Dermis lymphatic vessel endothelial cell (primary cell): ENCODE results near the gene ACAP3. TPM values are rescaled to one million over a fixed set of nuclear protein-coding genes. Genes with fewer than 3 reads are reported as not detected.

Experiments
- total RNA-seq: library from RNA; depleted of rRNA; stranded (reverse); fragments of >200 nt; gene quantifications from 2 replicates; pipeline ENCODE4 v1.2.1, GENCODE V29; 2014

Gene ACAP3, protein sequence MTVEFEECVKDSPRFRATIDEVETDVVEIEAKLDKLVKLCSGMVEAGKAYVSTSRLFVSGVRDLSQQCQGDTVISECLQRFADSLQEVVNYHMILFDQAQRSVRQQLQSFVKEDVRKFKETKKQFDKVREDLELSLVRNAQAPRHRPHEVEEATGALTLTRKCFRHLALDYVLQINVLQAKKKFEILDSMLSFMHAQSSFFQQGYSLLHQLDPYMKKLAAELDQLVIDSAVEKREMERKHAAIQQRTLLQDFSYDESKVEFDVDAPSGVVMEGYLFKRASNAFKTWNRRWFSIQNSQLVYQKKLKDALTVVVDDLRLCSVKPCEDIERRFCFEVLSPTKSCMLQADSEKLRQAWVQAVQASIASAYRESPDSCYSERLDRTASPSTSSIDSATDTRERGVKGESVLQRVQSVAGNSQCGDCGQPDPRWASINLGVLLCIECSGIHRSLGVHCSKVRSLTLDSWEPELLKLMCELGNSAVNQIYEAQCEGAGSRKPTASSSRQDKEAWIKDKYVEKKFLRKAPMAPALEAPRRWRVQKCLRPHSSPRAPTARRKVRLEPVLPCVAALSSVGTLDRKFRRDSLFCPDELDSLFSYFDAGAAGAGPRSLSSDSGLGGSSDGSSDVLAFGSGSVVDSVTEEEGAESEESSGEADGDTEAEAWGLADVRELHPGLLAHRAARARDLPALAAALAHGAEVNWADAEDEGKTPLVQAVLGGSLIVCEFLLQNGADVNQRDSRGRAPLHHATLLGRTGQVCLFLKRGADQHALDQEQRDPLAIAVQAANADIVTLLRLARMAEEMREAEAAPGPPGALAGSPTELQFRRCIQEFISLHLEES
- 14.3 and 14.4 TPM in 2 replicates for total RNA-seq

GRCh38 chr1:1307923-1308755 is at the start of gene ACAP3, which contains the start of gene PUSL1:
ACAP3 (minus strand) TSS chr1:1307930; CDS start chr1:1307815, 115 bp downstream.
PUSL1 (plus strand) TSS chr1:1308597; CDS start chr1:1308644, 47 bp downstream.

GRCh38 chr1:1349256-1350012 is 41.7 kb upstream of the ACAP3 start, which contains the start of gene DVL1:
DVL1 (minus strand) TSS chr1:1349418; CDS start chr1:1349065, 353 bp downstream.

DNA sequence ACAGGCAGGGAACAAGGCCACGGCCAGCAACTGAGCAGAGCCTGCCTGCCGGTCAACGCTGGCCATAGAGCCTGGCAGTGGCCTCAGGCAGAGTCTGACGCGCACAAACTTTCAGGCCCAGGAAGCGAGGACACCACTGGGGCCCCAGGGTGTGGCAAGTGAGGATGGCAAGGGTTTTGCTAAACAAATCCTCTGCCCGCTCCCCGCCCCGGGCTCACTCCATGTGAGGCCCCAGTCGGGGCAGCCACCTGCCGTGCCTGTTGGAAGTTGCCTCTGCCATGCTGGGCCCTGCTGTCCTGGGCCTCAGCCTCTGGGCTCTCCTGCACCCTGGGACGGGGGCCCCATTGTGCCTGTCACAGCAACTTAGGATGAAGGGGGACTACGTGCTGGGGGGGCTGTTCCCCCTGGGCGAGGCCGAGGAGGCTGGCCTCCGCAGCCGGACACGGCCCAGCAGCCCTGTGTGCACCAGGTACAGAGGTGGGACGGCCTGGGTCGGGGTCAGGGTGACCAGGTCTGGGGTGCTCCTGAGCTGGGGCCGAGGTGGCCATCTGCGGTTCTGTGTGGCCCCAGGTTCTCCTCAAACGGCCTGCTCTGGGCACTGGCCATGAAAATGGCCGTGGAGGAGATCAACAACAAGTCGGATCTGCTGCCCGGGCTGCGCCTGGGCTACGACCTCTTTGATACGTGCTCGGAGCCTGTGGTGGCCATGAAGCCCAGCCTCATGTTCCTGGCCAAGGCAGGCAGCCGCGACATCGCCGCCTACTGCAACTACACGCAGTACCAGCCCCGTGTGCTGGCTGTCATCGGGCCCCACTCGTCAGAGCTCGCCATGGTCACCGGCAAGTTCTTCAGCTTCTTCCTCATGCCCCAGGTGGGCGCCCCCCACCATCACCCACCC is 23.6 kb upstream of the ACAP3 start, which contains the start of gene TAS1R3:
TAS1R3 (plus strand) TSS at position 213 of the 898 bp plus-strand sequence; CDS start at position 279, 66 bp downstream.

GRCh38 chr1:1324524-1325287 is 17.0 kb upstream of the ACAP3 start, which contains the start of the genes CPTP and INTS11:
CPTP (plus strand) TSS chr1:1324802; CDS start chr1:1326911, 2,109 bp downstream.
INTS11 (minus strand) TSS chr1:1324660; CDS start chr1:1324608, 52 bp downstream.

DNA sequence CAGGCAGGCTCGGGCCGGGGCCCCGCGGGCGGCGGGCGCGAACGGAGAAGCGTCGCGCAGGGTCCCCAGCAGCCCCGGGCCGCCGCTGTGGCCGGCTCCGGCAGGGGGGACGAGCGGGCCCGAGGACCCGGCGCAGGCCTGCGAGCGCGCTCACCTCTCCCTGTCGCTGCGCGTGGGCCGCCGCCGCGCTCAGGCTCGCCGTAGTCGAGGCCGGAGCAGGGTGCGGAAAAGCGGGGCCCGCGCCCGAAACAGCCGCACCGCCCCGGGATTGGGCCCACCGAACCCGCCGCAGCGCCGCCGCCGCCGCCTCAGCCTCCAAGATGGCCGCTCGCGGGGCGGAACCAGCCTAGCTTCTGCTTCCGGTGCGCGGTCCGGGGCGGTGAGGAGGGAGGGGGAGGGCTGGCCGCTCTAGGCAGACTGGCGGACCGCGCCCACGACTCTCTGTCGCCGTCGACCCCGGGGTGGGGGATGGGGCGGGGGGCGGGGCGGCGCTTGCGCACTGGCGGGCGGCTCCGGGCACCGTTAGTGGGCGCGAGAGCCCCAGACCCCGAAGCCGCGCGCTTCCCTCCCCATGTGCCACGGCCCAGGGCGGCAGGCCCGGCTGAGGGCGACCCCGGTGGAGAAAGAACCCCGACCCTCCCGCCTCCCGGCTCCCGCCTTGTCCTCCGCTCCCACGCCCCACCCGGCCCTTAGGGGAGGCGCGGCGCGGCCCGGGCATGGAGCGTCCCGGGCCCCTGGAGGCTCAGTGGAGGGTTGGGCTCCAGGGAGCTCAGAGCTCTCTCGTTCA is 34.0 kb downstream of the ACAP3 start, which contains the start of gene UBE2J2:
UBE2J2 (minus strand) TSS at position 343 of the 787 bp plus-strand sequence. CDS start 5,862 bp downstream, outside the sequence.

GRCh38 chr1:1246577-1247340 is 61.0 kb downstream of the ACAP3 start, which contains the start of gene C1QTNF12:
C1QTNF12 (minus strand) TSS chr1:1246722; CDS start chr1:1246690, 32 bp downstream.

Other genes with a start within 250 kb of the ACAP3 start
- not detected in 2 replicates for gene RNF223, start 233.6 kb downstream of the ACAP3 start, total RNA-seq
- 4.7 and 6.1 TPM in 2 replicates for gene C1orf159, start 191.8 kb downstream of the ACAP3 start, total RNA-seq
- gene TTLL10, start 134.1 kb downstream of the ACAP3 start, total RNA-seq, result not detected in 2 replicates
- 0.11 TPM in 1 of 2 replicates, not detected in the other for gene TNFRSF18, start 101.3 kb downstream of the ACAP3 start, total RNA-seq
- 1.2 and 1.7 TPM in 2 replicates for gene TNFRSF4, start 93.8 kb downstream of the ACAP3 start, total RNA-seq
- 79.1 and 94.0 TPM in 2 replicates for gene SDF4, start 75.9 kb downstream of the ACAP3 start, total RNA-seq
- gene B3GALT6, start 75.7 kb downstream of the ACAP3 start, total RNA-seq, result 21.3 and 23.4 TPM in 2 replicates
- 0.09 and 0.22 TPM in 2 replicates for gene C1QTNF12, start 61.2 kb downstream of the ACAP3 start, total RNA-seq
- gene UBE2J2, start 34.1 kb downstream of the ACAP3 start, total RNA-seq, result 27.4 and 32.7 TPM in 2 replicates
- 0.22 and 0.26 TPM in 2 replicates for gene SCNN1D, start 27.5 kb downstream of the ACAP3 start, total RNA-seq
- 7.3 and 8.6 TPM in 2 replicates for gene PUSL1, start 667 bp upstream of the ACAP3 start, total RNA-seq
- 51.3 and 52.0 TPM in 2 replicates for gene INTS11, start 16.7 kb upstream of the ACAP3 start, total RNA-seq
- 11.7 and 14.0 TPM in 2 replicates for gene CPTP, start 16.9 kb upstream of the ACAP3 start, total RNA-seq
- 0.09 and 0.11 TPM in 2 replicates for gene TAS1R3, start 23.4 kb upstream of the ACAP3 start, total RNA-seq
- 31.0 and 35.3 TPM in 2 replicates for gene DVL1, start 41.5 kb upstream of the ACAP3 start, total RNA-seq
- 0.09 and 0.98 TPM in 2 replicates for gene MXRA8, start 50.6 kb upstream of the ACAP3 start, total RNA-seq
- 67.6 and 68.1 TPM in 2 replicates for gene AURKAIP1, start 67.3 kb upstream of the ACAP3 start, total RNA-seq
- gene CCNL2, start 91.4 kb upstream of the ACAP3 start, total RNA-seq, result 68.4 and 96.8 TPM in 2 replicates
- gene MRPL20, start 99.4 kb upstream of the ACAP3 start, total RNA-seq, result 86.6 and 91.1 TPM in 2 replicates
- 0.11 and 0.34 TPM in 2 replicates for gene ANKRD65, start 113.3 kb upstream of the ACAP3 start, total RNA-seq
- 4.2 and 13.1 TPM in 2 replicates for gene VWA1, start 127.8 kb upstream of the ACAP3 start, total RNA-seq
- gene ATAD3C, start 141.8 kb upstream of the ACAP3 start, total RNA-seq, result 0.11 and 0.52 TPM in 2 replicates
- gene ATAD3B, start 163.8 kb upstream of the ACAP3 start, total RNA-seq, result 12.4 and 20.0 TPM in 2 replicates
- 13.1 and 19.4 TPM in 2 replicates for gene ATAD3A, start 204.2 kb upstream of the ACAP3 start, total RNA-seq
- gene TMEM240, start 232.7 kb upstream of the ACAP3 start, total RNA-seq, result 1.2 TPM in 2 replicates